K562 (cell line): ENCODE data around the gene SLX4IP. TPM values are rescaled to one million over a fixed set of nuclear protein-coding genes. Genes with fewer than 3 reads are reported as not detected.

Source experiments
- ATAC-seq: fragments of 200-7000 bp; cut with Tn5 transposase; 3 replicates; pipeline ENCODE4 v1.9.1; 2020; ENCODE audit warnings: moderate library complexity
- BruUV-seq: library from RNA; stranded (reverse); fragments of 400-500 nt; replicated peaks from 2 replicates; lab custom pipeline; 2021; lab: Mats Ljungman, UMichigan
- CTCF ChIA-PET: fragments of 300-600 bp; formaldehyde crosslinking; extraction: SDS; loops from one replicate; lab custom pipeline; 2021; ENCODE audit warnings: low intra/inter-chr PET ratio; lab: Yijun Ruan, JAX
- POLR2A ChIA-PET: fragments of 300-600, 350-650 bp; sonication (Branson Sonifier 250); formaldehyde crosslinking; extraction: SDS; loops from one replicate; lab custom pipeline; 2021; ENCODE audit warnings: antibody characterized with exemption, inconsistent platforms; lab: Yijun Ruan, JAX
- DNase-seq, 4 experiments: peaks; one replicate each; pipeline versions ENCODE4 v3.0.0 to v3.0.0-alpha.2; 2011 to 2018; ENCODE audit warnings: low spot score in 3 of 4, mixed read lengths in 3 of 4; ENCODE audit errors: extremely low read depth in 1 of 4
- FAIRE-seq: peaks from 2 replicates; lab custom pipeline; 2011; peaks lifted over from hg19 to GRCh38; lab: Jason Lieb, UNC
- H2AFZ ChIP-seq: 2 replicates; pipeline ENCODE4 v1.6.0; 2011; ENCODE audit warnings: low read depth, low read length, control low read depth, inconsistent platforms
- H3K27ac ChIP-seq: fragments of 200-600 bp; 3 replicates; pipeline ENCODE4 v1.8.0; 2011; ENCODE audit warnings: low read depth, mild to moderate bottlenecking, control low read depth, inconsistent platforms, low read length, moderate library complexity, mixed read lengths; ENCODE audit errors: extremely low read depth
- H3K27me3 ChIP-seq, 2 experiments: fragments of 300-600 bp in 1 of 2; 2 replicates in 1 of 2; 3 replicates in 1 of 2; pipeline versions ENCODE4 v1.6.0 to v1.8.0; 2011; ENCODE audit warnings: inconsistent platforms in 2 of 2, low read length in 2 of 2, mild to moderate bottlenecking in 1 of 2, mixed read lengths in 1 of 2, moderate library complexity in 1 of 2; ENCODE audit not compliant: control insufficient read depth in 2 of 2, insufficient read depth in 2 of 2
- H3K36me3 ChIP-seq: fragments of 300-600 bp; 3 replicates; pipeline ENCODE4 v1.8.0; 2011; ENCODE audit warnings: mild to moderate bottlenecking, low read length, inconsistent platforms; ENCODE audit not compliant: control insufficient read depth, insufficient read depth
- H3K4me1 ChIP-seq, 2 experiments: fragments of 200-600 bp in 1 of 2; replicated peaks in 1 of 2; 2 replicates in 1 of 2; 3 replicates in 1 of 2; pipeline versions ENCODE4 v1.5.1 to v1.8.0; 2011; ENCODE audit warnings: inconsistent platforms in 2 of 2, low read length in 2 of 2, mild to moderate bottlenecking in 1 of 2, mixed read lengths in 1 of 2, moderate library complexity in 1 of 2; ENCODE audit not compliant: control insufficient read depth in 2 of 2, insufficient read depth in 2 of 2
- H3K4me2 ChIP-seq: 2 replicates; pipeline ENCODE4 v1.6.1; 2011; ENCODE audit warnings: low read length, control low read depth, inconsistent platforms, mixed read lengths; ENCODE audit not compliant: insufficient read depth
- H3K4me3 ChIP-seq: fragments of 200-600 bp; sonication (generic), shearing (Covaris generic); 2 replicates; pipeline ENCODE4 v1.5.1; 2016; ENCODE audit warnings: control low read depth, inconsistent platforms
- H3K79me2 ChIP-seq: fragments of 200-600 bp; 3 replicates; pipeline ENCODE4 v1.8.0; 2011; ENCODE audit warnings: low read length, inconsistent platforms; ENCODE audit not compliant: control insufficient read depth, insufficient read depth
- H3K9ac ChIP-seq, 2 experiments: 2 replicates each; pipeline versions ENCODE4 v1.6.0 to v1.6.1; 2011; ENCODE audit warnings: low read depth in 2 of 2, low read length in 2 of 2, control low read depth in 1 of 2, inconsistent platforms in 1 of 2, mild to moderate bottlenecking in 1 of 2, mixed read lengths in 1 of 2; ENCODE audit not compliant: insufficient read depth in 1 of 2
- H3K9me1 ChIP-seq: one replicate; pipeline ENCODE4 v1.6.0; 2011; ENCODE audit warnings: inconsistent platforms, mild to moderate bottlenecking, low read length, moderate library complexity; ENCODE audit not compliant: control insufficient read depth, insufficient read depth
- H3K9me3 ChIP-seq: replicated peaks from 2 replicates; pipeline ENCODE4 v1.5.1; 2011; ENCODE audit warnings: low read depth, low read length, inconsistent platforms; ENCODE audit not compliant: control insufficient read depth, insufficient read depth
- H4K20me1 ChIP-seq: replicated peaks from 2 replicates; pipeline ENCODE4 v1.6.1; 2011; ENCODE audit warnings: low read length, inconsistent platforms, mixed read lengths; ENCODE audit not compliant: control insufficient read depth, insufficient read depth
- CBFA2T3 ChIP-seq: fragments of 450-650 bp; IDR thresholded peaks from 2 replicates; pipeline ENCODE4 v1.6.1; 2017
- E2F8 ChIP-seq: fragments of 450-650 bp; IDR thresholded peaks from 2 replicates; pipeline ENCODE4 v1.7.1; 2018; ENCODE audit warnings: mild to moderate bottlenecking, low read depth; ENCODE audit not compliant: partially characterized antibody
- FOXP1 ChIP-seq: sonication (generic); formaldehyde crosslinking; IDR thresholded peaks from 2 replicates; pipeline ENCODE4 v1.8.0; 2022; ENCODE audit warnings: mild to moderate bottlenecking, missing genetic modification reagents
- HDAC6 ChIP-seq: IDR thresholded peaks from 2 replicates; pipeline ENCODE4 v1.6.1; 2012; ENCODE audit warnings: low read depth, mild to moderate bottlenecking, control low read depth, inconsistent platforms, low read length, moderate library complexity
- HMGN3 ChIP-seq: IDR thresholded peaks from 2 replicates; pipeline ENCODE4 v1.6.1; 2011; ENCODE audit warnings: borderline replicate concordance, low read depth, mild to moderate bottlenecking, mixed read lengths, low read length; ENCODE audit not compliant: insufficient read length; ENCODE audit errors: extremely low read depth
- MCM2 ChIP-seq: fragments of 450-650 bp; IDR thresholded peaks from 2 replicates; pipeline ENCODE4 v1.6.1; 2017; ENCODE audit warnings: low read depth, mild to moderate bottlenecking
- NFE2 ChIP-seq: IDR thresholded peaks from 2 replicates; pipeline ENCODE4 v1.6.1; 2014; ENCODE audit warnings: antibody characterized with exemption, low read depth
- NR3C1 ChIP-seq: sonication (generic); formaldehyde crosslinking; IDR thresholded peaks from 2 replicates; pipeline ENCODE4 v1.8.1; 2022; ENCODE audit warnings: missing genetic modification reagents
- POU5F1 ChIP-seq: fragments of 150-350 bp; IDR thresholded peaks from 2 replicates; pipeline ENCODE4 v1.6.1; 2014; ENCODE audit warnings: borderline replicate concordance, low read length, low read depth, mild to moderate bottlenecking; ENCODE audit not compliant: partially characterized antibody
- SIX5 ChIP-seq, 2 experiments: IDR thresholded peaks; 2 replicates each; pipeline ENCODE4 v1.6.1; 2011; ENCODE audit warnings: low read length in 2 of 2, borderline replicate concordance in 1 of 2, low read depth in 1 of 2, mild to moderate bottlenecking in 1 of 2, moderate library complexity in 1 of 2; ENCODE audit not compliant: insufficient read depth in 1 of 2
- SRF ChIP-seq, 2 experiments: fragments of 250-450, 450-650 bp in 1 of 2; sonication (Bioruptor Pico) in 1 of 2; sonication (generic) in 1 of 2; formaldehyde crosslinking; IDR thresholded peaks; 2 replicates each; pipeline versions ENCODE4 v1.5.0 to v1.5.1; 2020 to 2022; ENCODE audit warnings: mild to moderate bottlenecking in 1 of 2, missing genetic modification reagents in 1 of 2
- TSHZ1 ChIP-seq: fragments of 250-450 bp; sonication (Bioruptor Pico); IDR thresholded peaks from 2 replicates; pipeline ENCODE4 v1.4.0; 2020; ENCODE audit warnings: mild to moderate bottlenecking, moderate library complexity
- ZBTB7A ChIP-seq: IDR thresholded peaks from 2 replicates; pipeline ENCODE4 v1.6.1; 2011; ENCODE audit warnings: low read depth, mild to moderate bottlenecking, low read length, moderate library complexity, borderline replicate concordance; ENCODE audit not compliant: control insufficient read depth
- ZNF766 ChIP-seq: fragments of 200-800 bp; sonication (Bioruptor generic); conservative IDR thresholded peaks from 2 replicates; pipeline ENCODE4 v1.6.1; 2016; ENCODE audit warnings: missing genetic modification characterization, missing compliant biosample characterization
- WGBS: fragments of 100-300 bp; shearing (Covaris generic); methylation state at CpG from one replicate; pipeline ENCODE4 v1.1.6; 2016; ENCODE audit warnings: low coverage, mixed read lengths; ENCODE audit not compliant: insufficient coverage; ENCODE audit errors: missing lambda C conversion rate; 5-methylcytosine and 5-hydroxymethylcytosine counted together
- in situ Hi-C: fragments of 300-500 bp; cut with MboI; formaldehyde crosslinking; loops from 4 replicates; pipeline ENCODE4 v1.15.0; 2018; ENCODE audit warnings: inconsistent platforms, mixed read lengths
- intact Hi-C: fragments of 100-400 bp; cut with micrococcal nuclease; formaldehyde crosslinking; loops from 2 replicates; pipeline ENCODE4 v1.14.2; 2022
- polyA plus RNA-seq, 8 experiments: library from polyadenylated mRNA; depleted of rRNA in 4 of 8; stranded (reverse) in 5 of 8; unstranded in 3 of 8; fragments of >200 nt; fragmentation: Nextera tagmentation in 2 of 8; fragmentation: Illumina TruSeq in 1 of 8; extraction: Ambion mirVana in 2 of 8; extraction: Trizol in 1 of 8; gene quantifications; 2 replicates each; pipeline versions ENCODE4 v1.2.1 to v1.2.3, GENCODE V29; 2011 to 2014; ENCODE audit warnings: inconsistent platforms in 1 of 8, missing spikeins in 1 of 8
- total RNA-seq, 7 experiments: library from RNA; depleted of rRNA in 6 of 7; stranded (reverse); fragments of >200 nt in 6 of 7; fragmentation: Illumina TruSeq in 2 of 7; extraction: Trizol in 2 of 7; gene quantifications; 2 replicates each; pipeline versions ENCODE4 v1.2.1 to v1.2.3, GENCODE V29; 2011 to 2021; ENCODE audit warnings: low replicate concordance in 1 of 7

SLX4IP gene
- total and polyA plus RNA-seq, 9 of the 15 experiments (the other 6 are each of a cell fraction or from before 2014, with no cell fraction given) = 1.5 to 5.9 (median 3.5) TPM

DNA sequence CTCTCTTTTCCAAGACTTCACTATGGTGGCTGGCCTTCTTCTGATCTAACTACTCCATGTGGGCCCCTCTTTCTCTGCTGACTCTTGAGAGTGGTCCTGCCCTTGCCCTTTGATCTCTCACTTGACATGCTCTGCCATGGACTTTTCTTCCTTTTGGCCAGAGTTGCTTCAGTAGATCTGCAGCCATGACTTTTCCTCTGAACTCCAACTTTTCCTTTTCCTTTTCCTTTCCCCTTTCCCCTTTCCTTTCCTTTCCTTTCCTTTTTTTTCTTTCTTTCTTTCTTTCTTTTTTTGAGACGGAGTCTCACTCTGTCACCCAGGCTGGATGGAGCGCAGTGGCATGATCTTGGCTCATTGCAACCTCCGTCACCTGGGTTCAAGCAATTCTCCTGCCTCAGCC, 150.2 kb downstream of the SLX4IP start:
- ChIA-PET CTCF (no interaction called here), POLR2A (no interaction called here)
- ATAC-seq (no peak), FAIRE-seq (no peak), DNase-seq (no peak)
- no peaks in the 10 kb centered on the region for H3K79me2 ChIP-seq
- H3K4me1 ChIP-seq = no peaks in the 10 kb centered on the region
- no peak overlapping the region for H3K4me2 ChIP-seq
- TF ChIP-seq ZNF766 (CRISPR knock-in tag) (no peak), SIX5 (IDR thresholded peaks at IDR 0.05; ENCODE audit: borderline replicate concordance in 1 of 2, insufficient read depth in 1 of 2, low read depth in 1 of 2, low read length in 2 of 2) (no peak), CBFA2T3 (no peak), NR3C1 (CRISPR knock-in tag) (no peak), NFE2 (no peak), POU5F1 (no peak), HMGN3 (no peak), FOXP1 (CRISPR knock-in tag) (no peak), SRF (CRISPR knock-in tag; IDR thresholded peaks at IDR 0.05) (no peak), HDAC6 (no peak), E2F8 (no peak), ZBTB7A (no peak), TSHZ1 (CRISPR knock-in tag) (no peak), MCM2 (no peak)
- no peaks in the 10 kb centered on the region for H4K20me1 ChIP-seq
- intact Hi-C loops (no loop called here), in situ Hi-C loops (no loop called here)
- H2AFZ ChIP-seq = no peak overlapping the region
- no peak overlapping the region for H3K9ac ChIP-seq
- H3K27me3 ChIP-seq = no peaks in the 10 kb centered on the region
- BruUV-seq = no TSS peak
- H3K9me1 ChIP-seq = no peaks in the 10 kb centered on the region
- no peaks in the 10 kb centered on the region for H3K36me3 ChIP-seq
- WGBS = 72% methylated on average over 2 of the region's 3 CpGs
- H3K4me3 ChIP-seq = no peak overlapping the region
- no peak overlapping the region for H3K27ac ChIP-seq
- no peaks in the 10 kb centered on the region for H3K9me3 ChIP-seq
